Breast epithelium (tissue), 4 donors: ENCODE measurements around the gene OR51E1. TPM values are rescaled to one million over a fixed set of nuclear protein-coding genes. Genes with fewer than 3 reads are reported as not detected.
A peak's percentile ranks its signal among the peaks of the same experiment; 100 is the strongest.

ENCODE experiments used
- DNase-seq, 2 donors: peaks; one replicate each; pipeline ENCODE4 v3.0.0-alpha.2; 2019; ENCODE audit warnings: low spot score in 2 of 2
- H3K27ac ChIP-seq, 2 donors: fragments of 200-600 bp; sonication (generic) in 1 of 2; one replicate each; pipeline ENCODE4 v1.5.1; 2016 to 2019; ENCODE audit warnings: mild to moderate bottlenecking in 1 of 2
- H3K27me3 ChIP-seq, 2 donors: fragments of 200-600 bp; sonication (generic) in 1 of 2; one replicate each; pipeline versions ENCODE4 v1.5.1 to v1.6.0; 2017 to 2019; ENCODE audit warnings: control low read depth in 1 of 2, mild to moderate bottlenecking in 1 of 2
- H3K36me3 ChIP-seq: fragments of 200-600 bp; one replicate; pipeline ENCODE4 v1.5.1; 2019
- H3K4me1 ChIP-seq, 2 donors: fragments of 200-600 bp; sonication (generic); one replicate each; pipeline ENCODE4 v1.5.1; 2016 to 2019; ENCODE audit warnings: control low read depth in 1 of 2
- H3K4me3 ChIP-seq, 3 donors: fragments of 200-600 bp; sonication (generic); 1 replicate in 2 of 3; 2 replicates in 1 of 3; pipeline ENCODE4 v1.5.1; 2016 to 2019; ENCODE audit warnings: mild to moderate bottlenecking in 3 of 3, moderate library complexity in 2 of 3
- H3K9me3 ChIP-seq, 2 donors: fragments of 200-600 bp; sonication (generic) in 1 of 2; one replicate each; pipeline ENCODE4 v1.5.1; 2016 to 2019; ENCODE audit warnings: control low read depth in 1 of 2
- POLR2A ChIP-seq: fragments of 450-650 bp; IDR thresholded peaks from one replicate; pipeline ENCODE4 v1.6.1; 2016; ENCODE audit warnings: antibody characterized with exemption, mild to moderate bottlenecking, moderate library complexity
- POLR2AphosphoS5 ChIP-seq, 3 donors: sonication (generic); formaldehyde crosslinking; IDR thresholded peaks; one replicate each; pipeline ENCODE4 v1.6.1; 2017; ENCODE audit warnings: antibody characterized with exemption in 3 of 3
- intact Hi-C: fragments of 100-400 bp; cut with DNase I; formaldehyde crosslinking; loops from one replicate; pipeline ENCODE4 v1.15.1; 2023; ENCODE audit warnings: low total_unique reads
- total RNA-seq, 3 donors: library from RNA; depleted of rRNA; stranded (reverse); fragments of >200 nt; gene quantifications; one replicate each; pipeline ENCODE4 v1.1.0, GENCODE V29; 2016
- TF ChIP-seq, protein P1 (sequence below), 3 donors: fragments of 450-650 bp; IDR thresholded peaks; one replicate each; pipeline ENCODE4 v1.5.1; 2016 to 2017; ENCODE audit warnings: antibody characterized with exemption in 3 of 3, mild to moderate bottlenecking in 3 of 3, moderate library complexity in 3 of 3

Gene OR51E1
- total RNA-seq, 3 donors from 2014 or later, result 0.29 to 0.33 (median 0.32) TPM

DNA sequence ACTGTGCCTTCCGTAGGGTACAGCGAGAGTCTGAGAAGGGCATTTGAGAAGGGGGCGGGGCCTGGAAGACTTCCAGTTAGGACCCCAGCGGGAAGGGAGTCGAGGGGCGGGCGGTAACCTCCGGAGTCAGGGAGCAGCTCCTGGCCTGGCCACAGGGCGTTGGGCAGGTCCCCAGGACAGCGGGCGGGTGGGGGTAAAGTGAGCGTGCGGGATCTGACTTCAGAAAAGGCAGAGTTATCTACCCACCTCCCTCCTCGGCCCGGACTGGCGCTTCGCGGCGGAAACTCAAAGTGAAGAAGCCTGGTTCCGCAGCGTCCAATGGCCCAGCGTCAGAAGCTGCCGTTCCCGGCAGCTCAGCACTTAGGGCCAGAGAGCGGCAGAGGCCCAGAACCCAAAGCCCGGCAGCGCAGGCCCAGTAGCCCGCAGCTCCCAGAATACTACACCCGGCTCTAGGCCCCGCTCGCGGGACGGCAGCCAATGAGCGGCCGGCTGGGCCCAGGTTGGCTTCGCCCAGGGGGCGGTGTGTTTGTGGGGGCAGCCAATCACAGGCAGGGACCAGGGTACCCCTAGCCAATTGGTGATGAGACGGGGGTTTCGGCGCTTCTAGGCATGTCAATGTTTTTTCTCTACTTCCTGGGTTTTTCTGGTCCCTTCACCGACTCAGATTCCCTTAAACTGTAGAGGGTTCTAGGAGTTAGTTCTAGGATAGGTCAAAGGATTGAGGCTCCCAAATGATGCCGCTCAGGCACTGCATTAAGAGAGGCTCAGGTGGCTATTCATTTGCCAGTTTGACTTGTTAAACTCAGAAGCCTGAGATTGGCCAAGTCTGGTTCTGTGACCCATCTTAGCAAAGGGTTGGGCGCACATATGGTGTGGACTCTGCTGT is 35.8 kb upstream of the OR51E1 start, which contains the start of gene TRIM68:
TSS of gene TRIM68 (minus strand) at position 451 of the 886 bp plus-strand sequence. CDS start 2,727 bp downstream, outside the sequence.
- Histone ChIP-seq H3K27me3 (no peaks in the 10 kb centered on the region), H3K36me3 (no peaks in the 10 kb centered on the region), H3K27ac (peak within 1 kb of the TSS; percentile 88 to 89), H3K9me3 (no peaks in the 10 kb centered on the region), H3K4me1 (no peaks in the 10 kb centered on the region), H3K4me3 (peak within 1 kb of the TSS; percentile 59 to 76 (median 69))
- TF ChIP-seq POLR2A (peak; percentile 59), POLR2AphosphoS5 (IDR thresholded peaks at IDR 0.05) (peak in 2 of 3 donors; percentile 36 to 51)
- TF ChIP-seq, protein P1, sequence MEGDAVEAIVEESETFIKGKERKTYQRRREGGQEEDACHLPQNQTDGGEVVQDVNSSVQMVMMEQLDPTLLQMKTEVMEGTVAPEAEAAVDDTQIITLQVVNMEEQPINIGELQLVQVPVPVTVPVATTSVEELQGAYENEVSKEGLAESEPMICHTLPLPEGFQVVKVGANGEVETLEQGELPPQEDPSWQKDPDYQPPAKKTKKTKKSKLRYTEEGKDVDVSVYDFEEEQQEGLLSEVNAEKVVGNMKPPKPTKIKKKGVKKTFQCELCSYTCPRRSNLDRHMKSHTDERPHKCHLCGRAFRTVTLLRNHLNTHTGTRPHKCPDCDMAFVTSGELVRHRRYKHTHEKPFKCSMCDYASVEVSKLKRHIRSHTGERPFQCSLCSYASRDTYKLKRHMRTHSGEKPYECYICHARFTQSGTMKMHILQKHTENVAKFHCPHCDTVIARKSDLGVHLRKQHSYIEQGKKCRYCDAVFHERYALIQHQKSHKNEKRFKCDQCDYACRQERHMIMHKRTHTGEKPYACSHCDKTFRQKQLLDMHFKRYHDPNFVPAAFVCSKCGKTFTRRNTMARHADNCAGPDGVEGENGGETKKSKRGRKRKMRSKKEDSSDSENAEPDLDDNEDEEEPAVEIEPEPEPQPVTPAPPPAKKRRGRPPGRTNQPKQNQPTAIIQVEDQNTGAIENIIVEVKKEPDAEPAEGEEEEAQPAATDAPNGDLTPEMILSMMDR (IDR thresholded peaks at IDR 0.05), result no peak
- intact Hi-C loops, result no loop called here
- DNase-seq, result peak; percentile 93

DNA sequence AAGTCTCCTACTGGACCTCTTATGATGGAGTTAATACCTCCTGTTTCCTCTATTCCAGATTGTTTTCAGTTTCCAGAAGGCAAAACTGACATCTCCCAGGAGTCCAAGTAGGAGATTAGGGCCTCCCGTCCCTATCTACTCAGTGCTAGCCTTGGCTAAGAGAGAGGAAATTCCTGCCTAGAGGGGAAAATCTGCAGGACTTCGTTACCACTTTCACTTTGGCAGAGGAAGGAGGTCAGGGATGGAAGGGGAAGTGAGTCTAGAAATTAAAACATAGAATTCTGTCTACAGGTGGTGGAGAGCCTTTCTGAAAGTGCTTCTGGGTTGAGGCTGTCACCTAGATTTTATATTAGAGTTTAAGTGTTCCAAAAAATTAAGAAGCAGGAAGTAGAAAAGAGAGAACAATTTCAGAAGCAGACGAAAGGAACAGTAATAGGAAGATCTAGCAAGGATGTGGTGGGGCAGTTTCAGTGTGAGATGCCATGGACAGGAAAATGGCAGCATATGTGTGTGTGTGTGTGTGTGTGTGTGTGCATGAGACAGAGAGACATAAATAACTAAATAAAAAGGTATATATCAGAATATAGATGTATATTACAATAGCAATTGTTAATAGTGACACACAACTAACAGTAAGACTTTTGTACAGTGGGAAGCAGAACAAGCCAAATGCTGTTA is 33.4 kb upstream of the OR51E1 start:
- no peaks in the 10 kb centered on the region for H3K4me1 ChIP-seq
- no peak overlapping the region for H3K27ac ChIP-seq
- DNase-seq, result no peak
- H3K4me3 ChIP-seq, result peak overlapping the region in 1 of 3 donors; percentile 23
- intact Hi-C loops, result no loop called here
- H3K27me3 ChIP-seq, result no peaks in the 10 kb centered on the region
- TF ChIP-seq POLR2A, result no peak
- no peak for TF ChIP-seq POLR2AphosphoS5 (IDR thresholded peaks at IDR 0.05)
- TF ChIP-seq, protein P1 (IDR thresholded peaks at IDR 0.05), result no peak
- no peaks in the 10 kb centered on the region for H3K9me3 ChIP-seq
- H3K36me3 ChIP-seq, result no peaks in the 10 kb centered on the region

DNA sequence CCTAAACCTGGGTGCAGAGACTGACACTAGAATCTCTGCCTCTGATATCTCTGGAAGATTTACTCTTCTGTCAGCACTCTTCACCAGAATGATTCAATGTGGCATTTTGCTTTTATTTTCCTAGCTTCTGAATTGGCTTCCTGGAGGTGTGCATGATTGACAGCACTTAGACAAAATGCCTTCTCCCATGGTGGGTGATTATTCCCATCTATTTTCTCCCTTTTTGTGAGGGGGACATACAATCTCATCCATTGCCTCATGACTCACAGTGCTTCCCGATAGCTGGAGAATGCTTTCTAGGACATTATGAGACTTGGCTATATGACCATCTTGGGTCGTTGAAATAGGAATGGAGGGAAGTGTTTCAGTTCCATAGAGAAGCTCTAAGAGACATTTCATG is 31.8 kb upstream of the OR51E1 start:
- H3K4me3 ChIP-seq, result no peak overlapping the region
- intact Hi-C loops, result no loop called here
- no peak overlapping the region for H3K27ac ChIP-seq
- no peaks in the 10 kb centered on the region for H3K9me3 ChIP-seq
- H3K27me3 ChIP-seq, result no peaks in the 10 kb centered on the region
- no peaks in the 10 kb centered on the region for H3K36me3 ChIP-seq
- TF ChIP-seq, protein P1 (IDR thresholded peaks at IDR 0.05), result no peak
- TF ChIP-seq POLR2AphosphoS5 (IDR thresholded peaks at IDR 0.05) (no peak), POLR2A (no peak)
- DNase-seq, result no peak
- H3K4me1 ChIP-seq, result no peaks in the 10 kb centered on the region

DNA sequence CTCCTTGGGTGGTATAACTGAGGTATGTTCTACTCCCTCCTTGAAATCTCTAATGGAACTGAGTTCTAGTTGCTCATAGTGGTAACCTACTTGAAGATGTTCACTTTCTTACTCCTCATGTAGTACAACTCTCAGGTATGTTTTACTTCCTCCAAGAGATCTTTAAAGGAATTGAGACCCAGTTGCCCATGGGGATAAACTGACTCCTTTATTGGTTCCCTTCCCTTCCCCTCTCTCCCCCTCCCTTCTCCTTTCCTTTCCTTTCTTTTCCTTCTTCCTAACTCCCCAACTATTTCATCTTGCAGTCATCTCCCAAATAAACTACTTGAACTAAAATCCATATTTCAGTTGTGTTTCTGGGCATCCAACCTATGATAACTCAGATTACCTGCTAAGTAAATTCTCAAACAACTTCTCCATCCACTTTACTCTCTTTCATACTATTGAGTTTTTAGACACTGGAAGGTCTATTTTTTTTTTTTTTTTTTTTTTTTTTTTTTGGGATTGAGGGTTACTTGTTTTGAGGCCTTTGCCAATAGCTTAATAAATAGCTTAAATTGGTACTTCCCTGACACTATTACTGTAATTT is 27.8 kb upstream of the OR51E1 start:
- intact Hi-C loops, result no loop called here
- Histone ChIP-seq H3K4me1 (no peaks in the 10 kb centered on the region), H3K27ac (no peak overlapping the region), H3K36me3 (no peaks in the 10 kb centered on the region), H3K27me3 (no peaks in the 10 kb centered on the region), H3K9me3 (no peaks in the 10 kb centered on the region), H3K4me3 (no peak overlapping the region)
- DNase-seq, result no peak
- TF ChIP-seq, protein P1 (IDR thresholded peaks at IDR 0.05), result no peak
- TF ChIP-seq POLR2A (no peak), POLR2AphosphoS5 (IDR thresholded peaks at IDR 0.05) (no peak)
